ENCODE results near the gene OGFOD3.
A peak's percentile ranks its signal among the peaks of the same experiment; 100 is the strongest.

The OGFOD3 gene

DNA sequence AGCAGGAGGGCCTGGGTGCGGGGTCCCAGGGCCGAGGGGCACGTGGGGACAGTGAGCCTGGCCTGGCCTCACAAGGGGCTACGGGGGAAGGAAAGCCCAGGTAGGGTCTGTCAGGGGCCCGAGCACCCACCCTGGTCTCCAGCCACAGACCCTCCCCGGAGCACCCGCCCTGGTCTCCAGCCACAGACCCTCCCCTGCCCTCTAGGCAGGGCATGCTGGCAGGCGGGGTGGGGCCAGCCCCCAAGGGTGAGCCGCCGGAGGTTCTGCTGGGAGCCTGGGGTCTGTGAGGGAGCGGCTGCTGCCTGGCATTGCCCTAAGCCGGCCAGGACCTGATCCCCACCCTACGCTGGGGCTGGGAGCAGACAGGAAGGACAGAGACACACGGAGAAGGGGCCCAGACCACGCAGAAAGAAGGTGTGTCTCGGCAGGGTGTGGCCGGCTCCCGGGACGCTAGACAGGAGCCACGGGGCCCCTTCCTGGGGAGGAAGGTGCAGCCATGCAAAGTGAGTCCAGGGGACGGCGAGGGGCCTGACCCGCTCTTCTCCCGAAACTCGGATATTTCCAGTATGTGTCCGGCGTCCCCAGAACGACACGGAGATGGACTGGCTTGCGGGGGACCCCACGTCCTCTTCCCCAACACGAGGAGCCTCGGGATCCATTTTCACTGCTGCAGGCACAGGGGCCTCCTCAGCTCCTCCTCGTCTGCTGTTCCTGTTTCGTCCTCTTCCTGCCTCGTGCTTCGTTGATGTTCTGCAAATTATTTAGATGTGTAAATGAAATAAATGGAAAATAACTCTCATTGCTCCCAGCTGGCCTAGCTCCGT lies 31.3 kb downstream of the OGFOD3 start:
- DNase-seq (ENCODE audit: low spot score) (peak; percentile 57), ATAC-seq (ENCODE audit: low read depth) (no peak)
- TF ChIP-seq, protein P1, sequence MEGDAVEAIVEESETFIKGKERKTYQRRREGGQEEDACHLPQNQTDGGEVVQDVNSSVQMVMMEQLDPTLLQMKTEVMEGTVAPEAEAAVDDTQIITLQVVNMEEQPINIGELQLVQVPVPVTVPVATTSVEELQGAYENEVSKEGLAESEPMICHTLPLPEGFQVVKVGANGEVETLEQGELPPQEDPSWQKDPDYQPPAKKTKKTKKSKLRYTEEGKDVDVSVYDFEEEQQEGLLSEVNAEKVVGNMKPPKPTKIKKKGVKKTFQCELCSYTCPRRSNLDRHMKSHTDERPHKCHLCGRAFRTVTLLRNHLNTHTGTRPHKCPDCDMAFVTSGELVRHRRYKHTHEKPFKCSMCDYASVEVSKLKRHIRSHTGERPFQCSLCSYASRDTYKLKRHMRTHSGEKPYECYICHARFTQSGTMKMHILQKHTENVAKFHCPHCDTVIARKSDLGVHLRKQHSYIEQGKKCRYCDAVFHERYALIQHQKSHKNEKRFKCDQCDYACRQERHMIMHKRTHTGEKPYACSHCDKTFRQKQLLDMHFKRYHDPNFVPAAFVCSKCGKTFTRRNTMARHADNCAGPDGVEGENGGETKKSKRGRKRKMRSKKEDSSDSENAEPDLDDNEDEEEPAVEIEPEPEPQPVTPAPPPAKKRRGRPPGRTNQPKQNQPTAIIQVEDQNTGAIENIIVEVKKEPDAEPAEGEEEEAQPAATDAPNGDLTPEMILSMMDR (IDR thresholded peaks at IDR 0.05; ENCODE audit: poor library complexity, severe bottlenecking): no peak
- Histone ChIP-seq H3K9me3 (ENCODE audit: severe bottlenecking) (no peaks in the 10 kb centered on the region), H3K36me3 (ENCODE audit: low read depth) (no peaks in the 10 kb centered on the region), H3K4me3 (ENCODE audit: severe bottlenecking) (no peak overlapping the region), H3K4me1 (ENCODE audit: insufficient read depth, poor library complexity, severe bottlenecking) (peaks cover 10% of the 10 kb centered on the region), H3K27ac (ENCODE audit: poor library complexity, severe bottlenecking) (no peak overlapping the region), H3K27me3 (ENCODE audit: insufficient read depth, poor library complexity, severe bottlenecking) (no peaks in the 10 kb centered on the region)

DNA sequence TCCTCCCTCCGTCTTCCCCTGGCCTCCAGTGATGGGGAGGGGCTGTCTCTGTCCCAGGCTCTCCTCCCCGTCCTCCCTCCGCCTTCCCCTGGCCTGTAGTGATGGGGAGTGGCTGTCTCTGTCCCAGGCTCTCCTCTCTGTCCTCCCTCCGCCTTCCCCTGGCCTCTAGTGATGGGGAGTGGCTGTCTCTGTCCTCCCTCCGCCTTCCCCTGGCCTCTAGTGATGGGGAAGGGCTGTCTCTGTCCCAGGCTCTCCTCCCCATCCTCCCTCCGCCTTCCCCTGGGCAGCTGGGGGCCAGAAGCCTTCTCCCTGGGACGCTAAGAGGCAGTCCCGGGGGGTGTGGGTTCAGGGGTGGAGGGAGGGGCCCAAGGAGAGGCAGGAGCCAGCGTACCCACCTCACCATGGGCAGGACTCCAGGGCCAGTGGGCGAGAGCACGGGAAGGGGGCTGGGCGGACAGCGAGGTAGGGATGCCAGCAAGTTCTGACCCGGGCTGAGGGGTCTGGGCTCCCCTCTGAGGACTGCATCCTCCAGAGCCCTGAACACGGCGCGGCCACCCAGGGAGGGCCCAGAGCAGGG lies 32.0 kb downstream of the OGFOD3 start:
- no peaks in the 10 kb centered on the region for H3K9me3 ChIP-seq (ENCODE audit: severe bottlenecking)
- H3K27me3 ChIP-seq (ENCODE audit: insufficient read depth, poor library complexity, severe bottlenecking): no peaks in the 10 kb centered on the region
- H3K4me3 ChIP-seq (ENCODE audit: severe bottlenecking): no peak overlapping the region
- ATAC-seq (ENCODE audit: low read depth): no peak
- peaks cover 10% of the 10 kb centered on the region for H3K4me1 ChIP-seq (ENCODE audit: insufficient read depth, poor library complexity, severe bottlenecking)
- H3K36me3 ChIP-seq (ENCODE audit: low read depth): no peaks in the 10 kb centered on the region
- DNase-seq (ENCODE audit: low spot score): peak; percentile 61
- H3K27ac ChIP-seq (ENCODE audit: poor library complexity, severe bottlenecking): no peak overlapping the region
- TF ChIP-seq, protein P1 (IDR thresholded peaks at IDR 0.05; ENCODE audit: poor library complexity, severe bottlenecking): no peak

DNA sequence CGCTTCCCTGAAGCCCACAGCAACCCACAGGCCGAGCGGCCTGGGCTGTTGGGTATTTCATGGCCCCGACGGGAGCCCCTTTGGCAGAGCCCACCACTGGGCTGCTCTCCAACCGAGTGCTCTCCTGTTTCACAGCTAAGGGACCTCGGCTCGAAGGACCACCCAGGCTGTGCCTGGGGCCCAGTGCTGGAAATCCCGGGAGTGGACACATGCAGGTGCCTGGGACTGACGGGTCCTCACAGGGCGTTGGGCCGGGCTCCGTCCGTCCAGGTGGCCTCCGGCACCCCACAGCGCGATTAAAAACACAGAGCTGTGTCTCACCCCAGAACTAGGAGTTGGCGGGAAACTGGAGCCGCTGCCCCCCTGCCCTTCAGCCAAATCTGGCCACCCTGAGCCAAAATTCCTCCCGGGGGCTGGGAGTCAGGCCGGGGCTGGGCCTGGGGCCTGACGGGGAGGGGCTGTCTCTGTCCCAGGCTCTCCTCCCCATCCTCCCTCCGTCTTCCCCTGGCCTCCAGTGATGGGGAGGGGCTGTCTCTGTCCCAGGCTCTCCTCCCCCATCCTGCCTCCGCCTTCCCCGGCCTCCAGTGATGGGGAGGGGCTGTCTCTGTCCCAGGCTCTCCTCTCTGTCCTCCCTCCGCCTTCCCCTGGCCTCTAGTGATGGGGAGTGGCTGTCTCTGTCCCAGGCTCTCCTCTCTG lies 32.7 kb downstream of the OGFOD3 start:
- TF ChIP-seq, protein P1 (IDR thresholded peaks at IDR 0.05; ENCODE audit: poor library complexity, severe bottlenecking): no peak
- Histone ChIP-seq H3K4me3 (ENCODE audit: severe bottlenecking) (no peak overlapping the region), H3K4me1 (ENCODE audit: insufficient read depth, poor library complexity, severe bottlenecking) (peaks cover 10% of the 10 kb centered on the region), H3K9me3 (ENCODE audit: severe bottlenecking) (no peaks in the 10 kb centered on the region), H3K36me3 (ENCODE audit: low read depth) (no peaks in the 10 kb centered on the region), H3K27ac (ENCODE audit: poor library complexity, severe bottlenecking) (no peak overlapping the region), H3K27me3 (ENCODE audit: insufficient read depth, poor library complexity, severe bottlenecking) (no peaks in the 10 kb centered on the region)
- ATAC-seq (ENCODE audit: low read depth) (no peak), DNase-seq (ENCODE audit: low spot score) (peak; percentile 61)

DNA sequence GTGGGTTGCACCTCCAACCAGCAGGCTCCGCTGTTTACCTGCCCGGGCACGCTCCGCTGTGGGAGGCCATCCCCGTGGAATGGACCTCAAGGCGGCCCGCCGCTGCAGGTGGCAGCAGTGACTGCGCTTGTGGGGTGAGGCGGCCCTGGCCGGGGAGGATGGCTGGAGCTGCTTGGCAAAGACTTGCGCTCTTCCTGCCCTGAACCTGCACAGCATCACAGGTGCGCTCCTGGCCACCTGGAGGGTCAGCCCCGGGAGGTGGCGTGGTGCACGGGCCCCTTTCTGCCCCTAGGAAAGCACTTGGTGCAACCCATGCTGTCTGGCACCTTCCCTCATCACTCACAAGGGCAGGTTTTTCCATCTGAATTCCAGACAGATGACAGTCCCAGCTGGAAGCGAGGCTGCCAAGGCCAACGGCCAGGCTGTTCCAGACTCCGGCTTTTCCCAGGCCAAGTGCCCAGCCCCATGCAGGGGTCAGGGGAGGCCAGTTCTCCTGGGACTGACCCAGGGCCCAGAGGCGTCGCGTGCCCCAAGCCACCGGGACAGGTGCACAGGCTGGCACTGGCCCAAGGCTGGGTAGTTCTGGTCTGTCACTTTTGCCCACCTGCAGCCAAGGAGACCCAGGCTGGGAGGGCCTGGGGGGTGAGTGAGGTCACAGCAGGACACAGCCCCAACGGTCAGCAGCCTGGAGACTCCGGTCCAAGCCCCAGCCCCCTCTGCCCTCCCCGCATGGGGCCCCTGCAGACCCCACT lies 33.5 kb downstream of the OGFOD3 start:
- H3K27ac ChIP-seq (ENCODE audit: poor library complexity, severe bottlenecking): peak overlapping the region; percentile 4
- H3K9me3 ChIP-seq (ENCODE audit: severe bottlenecking): no peaks in the 10 kb centered on the region
- TF ChIP-seq, protein P1 (IDR thresholded peaks at IDR 0.05; ENCODE audit: poor library complexity, severe bottlenecking): peak; percentile 83
- ATAC-seq (ENCODE audit: low read depth): peak; percentile 88
- DNase-seq (ENCODE audit: low spot score): peak; percentile 93
- H3K4me1 ChIP-seq (ENCODE audit: insufficient read depth, poor library complexity, severe bottlenecking): peaks cover 10% of the 10 kb centered on the region
- peak overlapping the region; percentile 4 for H3K4me3 ChIP-seq (ENCODE audit: severe bottlenecking)
- H3K36me3 ChIP-seq (ENCODE audit: low read depth): no peaks in the 10 kb centered on the region
- peaks cover 3% of the 10 kb centered on the region for H3K27me3 ChIP-seq (ENCODE audit: insufficient read depth, poor library complexity, severe bottlenecking)
